Progenitor cell of endocrine pancreas (in vitro differentiated cells): ENCODE data around the gene NARF. TPM values are rescaled to one million over a fixed set of nuclear protein-coding genes. Genes with fewer than 3 reads are reported as not detected.

ENCODE experiments used
- DNase-seq: peaks from one replicate; pipeline ENCODE4 v3.0.0; 2021; ENCODE audit warnings: low spot score; ENCODE audit not compliant: unreplicated experiment
- H3K27ac Mint-ChIP-seq: 2 replicates; pipeline ENCODE4 v1.8.0; 2021; ENCODE audit warnings: mild to moderate bottlenecking, moderate library complexity, mixed read lengths
- H3K27me3 Mint-ChIP-seq: 2 replicates; pipeline ENCODE4 v1.8.0; 2021; ENCODE audit warnings: mixed read lengths
- H3K36me3 Mint-ChIP-seq: 2 replicates; pipeline ENCODE4 v1.8.0; 2022; ENCODE audit warnings: mixed read lengths; ENCODE audit not compliant: insufficient read depth
- H3K4me1 Mint-ChIP-seq: 2 replicates; pipeline ENCODE4 v1.8.0; 2021; ENCODE audit warnings: low read depth, mixed read lengths
- H3K4me3 Mint-ChIP-seq: 2 replicates; pipeline ENCODE4 v1.8.0; 2021; ENCODE audit warnings: low read depth, mild to moderate bottlenecking, moderate library complexity, mixed read lengths
- H3K9me3 Mint-ChIP-seq: 2 replicates; pipeline ENCODE4 v1.8.0; 2021; ENCODE audit warnings: low read depth, mixed read lengths
- total RNA-seq: library from RNA; stranded (reverse); gene quantifications from 2 replicates; pipeline ENCODE4 v1.2.1, GENCODE V29; 2021
- TF ChIP-seq, protein P1 (sequence below): fragments of 200-600 bp; sonication (generic); IDR thresholded peaks from one replicate; pipeline ENCODE4 v1.5.0; 2021; ENCODE audit warnings: antibody characterized with exemption, mild to moderate bottlenecking; ENCODE audit not compliant: unreplicated experiment

Gene NARF
- total RNA-seq, 1 donor from 2014 or later = 94.0 TPM

DNA sequence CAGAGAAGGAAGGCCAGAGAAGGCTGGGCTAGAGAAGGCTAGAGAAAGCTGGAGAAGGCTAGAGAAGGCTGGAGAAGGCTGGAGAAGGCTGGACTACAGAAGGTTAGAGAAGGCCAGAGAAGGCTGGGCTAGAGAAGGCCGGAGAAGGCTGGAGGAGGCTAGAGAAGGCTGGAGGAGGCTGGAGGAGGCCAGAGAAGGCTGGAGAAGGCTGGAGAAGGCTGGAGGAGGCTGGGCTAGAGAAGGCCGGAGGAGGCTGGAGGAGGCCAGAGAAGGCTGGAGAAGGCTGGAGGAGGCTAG is 33.7 kb upstream of the NARF start:
- DNase-seq = no peak
- Mint-ChIP-seq H3K4me3 (no peak overlapping the region), H3K4me1 (peaks cover 7% of the 10 kb centered on the region), H3K27ac (peak overlapping the region; percentile 80), H3K27me3 (no peaks in the 10 kb centered on the region), H3K9me3 (peaks cover 7% of the 10 kb centered on the region), H3K36me3 (peaks cover 26% of the 10 kb centered on the region)
- TF ChIP-seq, protein P1, sequence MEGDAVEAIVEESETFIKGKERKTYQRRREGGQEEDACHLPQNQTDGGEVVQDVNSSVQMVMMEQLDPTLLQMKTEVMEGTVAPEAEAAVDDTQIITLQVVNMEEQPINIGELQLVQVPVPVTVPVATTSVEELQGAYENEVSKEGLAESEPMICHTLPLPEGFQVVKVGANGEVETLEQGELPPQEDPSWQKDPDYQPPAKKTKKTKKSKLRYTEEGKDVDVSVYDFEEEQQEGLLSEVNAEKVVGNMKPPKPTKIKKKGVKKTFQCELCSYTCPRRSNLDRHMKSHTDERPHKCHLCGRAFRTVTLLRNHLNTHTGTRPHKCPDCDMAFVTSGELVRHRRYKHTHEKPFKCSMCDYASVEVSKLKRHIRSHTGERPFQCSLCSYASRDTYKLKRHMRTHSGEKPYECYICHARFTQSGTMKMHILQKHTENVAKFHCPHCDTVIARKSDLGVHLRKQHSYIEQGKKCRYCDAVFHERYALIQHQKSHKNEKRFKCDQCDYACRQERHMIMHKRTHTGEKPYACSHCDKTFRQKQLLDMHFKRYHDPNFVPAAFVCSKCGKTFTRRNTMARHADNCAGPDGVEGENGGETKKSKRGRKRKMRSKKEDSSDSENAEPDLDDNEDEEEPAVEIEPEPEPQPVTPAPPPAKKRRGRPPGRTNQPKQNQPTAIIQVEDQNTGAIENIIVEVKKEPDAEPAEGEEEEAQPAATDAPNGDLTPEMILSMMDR = no peak

DNA sequence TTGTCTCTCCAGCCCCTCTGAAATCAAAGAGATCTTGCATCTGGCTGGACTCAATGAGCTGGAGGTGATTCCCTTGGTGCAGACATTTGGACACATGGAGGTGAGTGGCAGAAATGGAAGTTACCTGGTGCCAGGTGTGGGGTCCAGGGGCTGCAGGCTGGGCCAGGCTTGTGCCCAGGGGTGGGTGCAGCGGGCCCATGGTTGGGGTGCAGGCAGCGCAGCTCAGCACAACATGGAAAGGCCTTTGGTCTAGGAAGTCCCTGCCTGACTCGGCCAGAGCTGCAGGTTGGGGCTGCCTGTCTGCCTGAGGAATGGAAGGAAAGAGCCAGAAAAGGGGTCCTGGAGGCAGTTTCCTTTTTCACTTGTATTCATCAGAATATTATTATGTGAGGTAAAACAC is 30.0 kb upstream of the NARF start:
- peaks cover 5% of the 10 kb centered on the region for H3K36me3 Mint-ChIP-seq
- H3K27ac Mint-ChIP-seq = no peak overlapping the region
- H3K27me3 Mint-ChIP-seq = no peaks in the 10 kb centered on the region
- TF ChIP-seq, protein P1 = no peak
- H3K9me3 Mint-ChIP-seq = no peaks in the 10 kb centered on the region
- peaks cover 7% of the 10 kb centered on the region for H3K4me1 Mint-ChIP-seq
- no peak for DNase-seq
- H3K4me3 Mint-ChIP-seq = no peak overlapping the region

DNA sequence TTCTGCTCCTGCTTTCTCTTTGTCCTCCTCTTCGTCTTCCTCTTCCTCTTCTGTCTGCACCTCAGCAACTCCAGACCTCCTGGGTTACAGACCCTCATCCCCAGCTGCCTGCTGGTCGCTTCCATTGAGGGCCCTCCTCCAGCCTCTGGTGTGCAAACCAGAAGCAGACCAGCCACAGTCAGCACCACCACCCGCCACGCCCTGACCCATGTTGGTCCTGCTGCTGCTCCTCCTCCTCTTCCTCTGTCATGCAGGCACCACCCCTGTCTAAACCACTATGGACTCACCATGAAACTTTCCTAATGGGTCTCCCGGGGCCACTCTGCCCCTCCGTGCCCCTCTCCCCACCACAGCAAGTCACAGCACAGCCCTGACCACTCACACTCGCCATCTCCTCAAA is 28.7 kb upstream of the NARF start:
- peaks cover 1% of the 10 kb centered on the region for H3K36me3 Mint-ChIP-seq

DNA sequence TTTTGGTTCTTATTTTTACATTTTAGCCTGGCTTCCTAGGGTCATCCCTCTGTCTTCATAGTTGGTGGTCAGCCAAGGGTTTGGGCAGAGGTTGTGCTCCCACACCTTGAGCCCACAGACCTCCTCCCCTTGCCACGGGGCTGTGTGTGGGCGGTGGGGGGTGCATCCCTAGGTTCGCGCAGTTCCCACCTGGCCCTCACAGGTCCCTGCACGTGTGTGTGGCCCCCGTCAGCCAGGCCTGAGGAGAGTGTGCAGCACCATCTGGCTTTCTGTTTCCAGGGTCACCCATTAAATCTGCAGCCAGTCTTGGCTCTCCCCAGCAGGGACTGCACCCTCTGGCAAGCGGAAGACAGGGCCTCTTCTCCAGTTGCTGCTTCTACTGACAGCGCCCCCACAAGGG is 26.5 kb upstream of the NARF start:
- DNase-seq = no peak
- Mint-ChIP-seq H3K36me3 (peaks cover 1% of the 10 kb centered on the region), H3K4me3 (no peak overlapping the region), H3K27ac (no peak overlapping the region), H3K9me3 (no peaks in the 10 kb centered on the region), H3K27me3 (no peaks in the 10 kb centered on the region), H3K4me1 (no peaks in the 10 kb centered on the region)
- TF ChIP-seq, protein P1 = no peak

More for the DNA sequence above, 28.7 kb upstream of the NARF start:
- TF ChIP-seq, protein P1 = no peak
- Mint-ChIP-seq H3K27ac (no peak overlapping the region), H3K9me3 (no peaks in the 10 kb centered on the region), H3K4me1 (peaks cover 5% of the 10 kb centered on the region), H3K27me3 (no peaks in the 10 kb centered on the region), H3K4me3 (no peak overlapping the region)
- DNase-seq = no peak

DNA sequence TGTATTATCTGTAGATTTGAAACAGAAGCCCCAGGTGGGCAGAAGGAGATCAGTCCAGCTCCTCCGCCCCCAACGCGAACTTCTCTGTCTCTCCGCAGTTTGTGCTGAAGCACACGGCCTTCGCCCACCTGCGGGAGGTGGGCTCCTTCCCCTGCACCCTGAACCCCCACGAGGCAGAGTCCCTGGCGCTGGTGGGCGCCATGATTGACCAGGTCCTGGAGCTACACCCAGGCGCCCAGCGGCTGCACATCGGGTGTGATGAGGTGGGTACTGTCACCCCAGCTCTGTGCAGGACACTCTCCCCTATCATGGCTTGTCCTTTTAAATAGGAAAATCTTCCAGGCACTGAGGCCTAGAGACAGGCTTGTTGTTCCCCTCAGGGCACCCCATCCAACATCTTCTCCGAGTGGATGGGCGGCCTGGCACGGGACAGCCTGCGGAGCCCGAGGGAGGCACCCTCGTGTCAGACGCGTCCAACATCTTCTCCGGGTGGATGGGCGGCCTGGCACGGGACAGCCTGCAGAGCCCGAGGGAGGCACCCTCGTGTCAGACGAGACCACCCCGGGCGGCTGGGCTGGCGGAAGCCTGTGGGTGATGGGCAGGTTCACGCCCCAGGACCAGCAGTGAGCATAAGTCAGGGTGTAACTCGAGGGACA is 24.9 kb upstream of the NARF start:
- Mint-ChIP-seq H3K27me3 (no peaks in the 10 kb centered on the region), H3K9me3 (no peaks in the 10 kb centered on the region), H3K27ac (no peak overlapping the region), H3K4me3 (no peak overlapping the region), H3K36me3 (peaks cover 4% of the 10 kb centered on the region), H3K4me1 (no peaks in the 10 kb centered on the region)
- TF ChIP-seq, protein P1 = no peak
- DNase-seq = no peak
